Thyroid gland (tissue), 4 donors: ENCODE results near the gene TBCC. TPM values are rescaled to one million over a fixed set of nuclear protein-coding genes. Genes with fewer than 3 reads are reported as not detected.
"Not testable (repeated sequence)": the region's sequence is repeated elsewhere in the genome, so short reads cannot be mapped to it uniquely, and the experiment has no call there.

Experiments
- DNase-seq, 2 donors: peaks; one replicate each; pipeline ENCODE4 v3.0.0-alpha.2; 2019
- H3K27ac ChIP-seq, 3 donors: fragments of 200-600 bp; sonication (generic); 1 replicate in 2 of 3; 2 replicates in 1 of 3; pipeline ENCODE4 v1.5.1; 2016 to 2019; ENCODE audit warnings: mild to moderate bottlenecking in 1 of 3, moderate library complexity in 1 of 3
- H3K27me3 ChIP-seq: fragments of 200-600 bp; sonication (generic); one replicate; pipeline ENCODE4 v1.5.1; 2019
- H3K36me3 ChIP-seq, 2 donors: fragments of 200-600 bp; sonication (generic); one replicate each; pipeline ENCODE4 v1.5.1; 2016 to 2019
- H3K4me1 ChIP-seq, 2 donors: fragments of 200-600 bp; sonication (generic); one replicate each; pipeline ENCODE4 v1.5.1; 2017 to 2019
- H3K4me3 ChIP-seq, 3 donors: fragments of 200-600 bp; sonication (generic); replicated peaks in 1 of 3; 1 replicate in 2 of 3; 2 replicates in 1 of 3; pipeline ENCODE4 v1.5.1; 2016; ENCODE audit warnings: mild to moderate bottlenecking in 1 of 3
- H3K9me3 ChIP-seq: fragments of 200-600 bp; sonication (generic); one replicate; pipeline ENCODE4 v1.5.1; 2017
- POLR2A ChIP-seq, 2 donors: fragments of 450-650 bp; IDR thresholded peaks; one replicate each; pipeline ENCODE4 v1.6.1; 2017; ENCODE audit warnings: antibody characterized with exemption in 2 of 2, mild to moderate bottlenecking in 2 of 2, moderate library complexity in 1 of 2
- WGBS, 2 donors: methylation state at CpG; one replicate each; pipeline ENCODE4 v1.1.5; 2017; 5-methylcytosine and 5-hydroxymethylcytosine counted together
- intact Hi-C: fragments of 100-400 bp; cut with DNase I; formaldehyde crosslinking; loops from one replicate; pipeline ENCODE4 v1.15.1; 2023
- total RNA-seq, 4 donors: library from RNA; depleted of rRNA; stranded (reverse); fragments of >200 nt; gene quantifications; one replicate each; pipeline ENCODE4 v1.2.3, GENCODE V29; 2016
- TF ChIP-seq, protein P1 (sequence below), 6 experiments: fragments of 200-600 bp in 3 of 6; fragments of 450-650 bp in 3 of 6; sonication (generic) in 3 of 6; IDR thresholded peaks; one replicate each; pipeline ENCODE4 v1.5.1; 2016 to 2019; ENCODE audit warnings: antibody characterized with exemption in 6 of 6, mild to moderate bottlenecking in 2 of 6, inconsistent platforms in 1 of 6, moderate library complexity in 1 of 6

TBCC gene
- total RNA-seq, 4 donors from 2014 or later, result 37.2 to 48.9 (median 48.4) TPM

DNA sequence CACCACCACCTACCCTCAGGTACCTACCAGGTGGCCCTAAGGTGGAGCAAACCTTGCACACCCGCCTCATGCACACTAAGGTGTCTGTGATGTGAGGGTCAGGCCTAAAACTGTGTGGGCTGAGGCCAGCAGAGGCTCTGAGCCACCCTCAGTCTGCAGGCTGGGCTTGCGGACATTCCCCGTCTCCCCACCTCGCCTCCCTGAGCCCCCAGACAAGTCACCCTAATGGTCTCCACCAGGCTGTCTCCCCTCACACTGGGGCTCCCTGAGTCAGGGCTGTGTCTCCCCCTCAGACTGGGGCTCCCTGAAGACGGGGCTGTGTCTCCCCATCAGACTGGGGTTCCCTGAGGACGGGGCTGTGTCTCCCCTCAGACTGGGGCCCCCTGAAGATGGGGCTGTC lies 36.0 kb downstream of the TBCC start:
- intact Hi-C loops, result no loop called here
- Histone ChIP-seq H3K9me3 (no peaks in the 10 kb centered on the region), H3K4me3 (no peak overlapping the region), H3K27me3 (no peaks in the 10 kb centered on the region), H3K36me3 (no peaks in the 10 kb centered on the region), H3K4me1 (no peaks in the 10 kb centered on the region), H3K27ac (no peak overlapping the region)
- TF ChIP-seq, protein P1, sequence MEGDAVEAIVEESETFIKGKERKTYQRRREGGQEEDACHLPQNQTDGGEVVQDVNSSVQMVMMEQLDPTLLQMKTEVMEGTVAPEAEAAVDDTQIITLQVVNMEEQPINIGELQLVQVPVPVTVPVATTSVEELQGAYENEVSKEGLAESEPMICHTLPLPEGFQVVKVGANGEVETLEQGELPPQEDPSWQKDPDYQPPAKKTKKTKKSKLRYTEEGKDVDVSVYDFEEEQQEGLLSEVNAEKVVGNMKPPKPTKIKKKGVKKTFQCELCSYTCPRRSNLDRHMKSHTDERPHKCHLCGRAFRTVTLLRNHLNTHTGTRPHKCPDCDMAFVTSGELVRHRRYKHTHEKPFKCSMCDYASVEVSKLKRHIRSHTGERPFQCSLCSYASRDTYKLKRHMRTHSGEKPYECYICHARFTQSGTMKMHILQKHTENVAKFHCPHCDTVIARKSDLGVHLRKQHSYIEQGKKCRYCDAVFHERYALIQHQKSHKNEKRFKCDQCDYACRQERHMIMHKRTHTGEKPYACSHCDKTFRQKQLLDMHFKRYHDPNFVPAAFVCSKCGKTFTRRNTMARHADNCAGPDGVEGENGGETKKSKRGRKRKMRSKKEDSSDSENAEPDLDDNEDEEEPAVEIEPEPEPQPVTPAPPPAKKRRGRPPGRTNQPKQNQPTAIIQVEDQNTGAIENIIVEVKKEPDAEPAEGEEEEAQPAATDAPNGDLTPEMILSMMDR (IDR thresholded peaks at IDR 0.05), result no peak
- no peak for TF ChIP-seq POLR2A (IDR thresholded peaks at IDR 0.05)
- DNase-seq, result no peak
- 91 to 100% methylated on average over 4 to 6 of the region's 6 CpGs for WGBS, 2 donors

DNA sequence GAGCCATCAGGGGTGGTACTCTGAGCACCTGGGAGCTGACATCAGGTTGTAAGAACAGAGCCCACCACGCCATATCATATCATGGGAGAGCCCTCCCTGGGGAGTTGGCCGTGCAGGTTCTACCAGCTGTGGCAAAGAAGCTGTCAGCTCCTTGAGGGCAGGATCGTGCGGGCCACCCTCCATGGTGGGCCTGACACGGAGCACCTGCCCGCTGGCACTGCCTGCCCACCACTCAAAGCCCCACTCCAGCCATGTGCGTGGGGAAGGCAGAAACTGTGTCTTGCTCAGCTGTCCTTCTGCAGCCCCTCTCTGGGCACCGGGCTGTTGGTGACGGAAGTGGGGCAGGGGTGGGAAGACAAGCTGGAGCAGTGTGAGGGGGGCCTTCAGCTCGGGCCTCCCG lies 37.8 kb downstream of the TBCC start:
- intact Hi-C loops, result no loop called here
- no peaks in the 10 kb centered on the region for H3K9me3 ChIP-seq
- 70 to 86% methylated on average over 2 to 10 of the region's 11 CpGs for WGBS, 2 donors
- no peak overlapping the region for H3K4me3 ChIP-seq
- no peak for DNase-seq
- H3K4me1 ChIP-seq, result peaks cover 0 to 6% of the 10 kb centered on the region in 2 donors
- H3K27ac ChIP-seq, result no peak overlapping the region
- no peaks in the 10 kb centered on the region for H3K27me3 ChIP-seq
- TF ChIP-seq POLR2A (IDR thresholded peaks at IDR 0.05), result no peak
- TF ChIP-seq, protein P1 (IDR thresholded peaks at IDR 0.05), result no peak
- H3K36me3 ChIP-seq, result no peaks in the 10 kb centered on the region

DNA sequence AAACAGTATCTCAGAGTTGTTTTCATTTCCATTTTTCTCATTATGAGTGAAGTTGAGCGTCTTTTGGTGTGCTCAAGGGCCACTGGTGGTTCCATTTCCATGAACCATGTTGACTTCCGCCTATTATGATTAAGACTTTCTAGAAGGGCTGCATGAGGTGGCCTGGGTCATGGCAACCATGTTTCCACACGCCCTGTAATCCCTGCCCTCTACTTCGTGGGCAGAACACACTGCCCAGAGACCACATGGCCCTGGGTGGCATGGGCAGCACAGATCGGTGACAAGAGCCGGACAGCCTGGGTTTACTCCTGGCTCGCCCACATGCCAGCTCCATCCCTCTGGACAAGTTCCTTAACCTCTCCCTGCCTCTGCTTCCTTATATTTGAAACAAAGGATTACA lies 38.3 kb downstream of the TBCC start:
- TF ChIP-seq POLR2A (IDR thresholded peaks at IDR 0.05), result no peak
- TF ChIP-seq, protein P1 (IDR thresholded peaks at IDR 0.05), result no peak
- no peak overlapping the region for H3K27ac ChIP-seq
- no peaks in the 10 kb centered on the region for H3K36me3 ChIP-seq
- intact Hi-C loops, result no loop called here
- no peaks in the 10 kb centered on the region for H3K9me3 ChIP-seq
- DNase-seq, result no peak
- no peak overlapping the region for H3K4me3 ChIP-seq
- H3K4me1 ChIP-seq, result peaks cover 0 to 6% of the 10 kb centered on the region in 2 donors
- 87 to 93% methylated on average over 7 of the region's 7 CpGs for WGBS, 2 donors
- no peaks in the 10 kb centered on the region for H3K27me3 ChIP-seq

DNA sequence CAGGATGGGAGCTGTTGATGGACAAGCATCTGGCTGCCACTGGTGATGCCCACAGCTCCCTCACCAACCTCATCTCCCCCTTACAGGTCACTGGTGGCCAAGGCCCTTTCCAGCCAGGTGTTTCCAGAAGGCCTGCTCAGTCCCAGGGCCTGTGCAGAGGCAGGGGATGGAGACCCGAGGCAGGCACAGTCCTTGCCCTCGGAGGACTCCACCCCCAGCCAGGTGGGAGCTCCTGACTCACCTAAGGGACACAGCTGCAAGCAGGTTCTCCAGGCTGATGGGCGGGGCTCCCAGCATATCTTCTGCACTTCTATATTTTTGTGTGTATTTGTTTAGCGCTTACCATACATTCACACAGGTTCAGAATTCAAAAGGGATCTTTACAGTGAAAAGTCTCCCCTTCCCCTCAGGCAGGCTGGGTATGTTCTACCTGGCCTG lies 40.9 kb downstream of the TBCC start:
- H3K27ac ChIP-seq, result no peak overlapping the region
- H3K36me3 ChIP-seq, result no peaks in the 10 kb centered on the region
- H3K27me3 ChIP-seq, result no peaks in the 10 kb centered on the region
- no peaks in the 10 kb centered on the region for H3K9me3 ChIP-seq
- DNase-seq, result no peak
- no peak overlapping the region for H3K4me3 ChIP-seq
- no peak for TF ChIP-seq POLR2A (IDR thresholded peaks at IDR 0.05)
- TF ChIP-seq, protein P1 (IDR thresholded peaks at IDR 0.05), result no peak
- 80 to 90% methylated on average over 3 to 4 of the region's 4 CpGs for WGBS, 2 donors
- intact Hi-C loops, result no loop called here
- H3K4me1 ChIP-seq, result peaks cover 6 to 9% of the 10 kb centered on the region in 2 donors

DNA sequence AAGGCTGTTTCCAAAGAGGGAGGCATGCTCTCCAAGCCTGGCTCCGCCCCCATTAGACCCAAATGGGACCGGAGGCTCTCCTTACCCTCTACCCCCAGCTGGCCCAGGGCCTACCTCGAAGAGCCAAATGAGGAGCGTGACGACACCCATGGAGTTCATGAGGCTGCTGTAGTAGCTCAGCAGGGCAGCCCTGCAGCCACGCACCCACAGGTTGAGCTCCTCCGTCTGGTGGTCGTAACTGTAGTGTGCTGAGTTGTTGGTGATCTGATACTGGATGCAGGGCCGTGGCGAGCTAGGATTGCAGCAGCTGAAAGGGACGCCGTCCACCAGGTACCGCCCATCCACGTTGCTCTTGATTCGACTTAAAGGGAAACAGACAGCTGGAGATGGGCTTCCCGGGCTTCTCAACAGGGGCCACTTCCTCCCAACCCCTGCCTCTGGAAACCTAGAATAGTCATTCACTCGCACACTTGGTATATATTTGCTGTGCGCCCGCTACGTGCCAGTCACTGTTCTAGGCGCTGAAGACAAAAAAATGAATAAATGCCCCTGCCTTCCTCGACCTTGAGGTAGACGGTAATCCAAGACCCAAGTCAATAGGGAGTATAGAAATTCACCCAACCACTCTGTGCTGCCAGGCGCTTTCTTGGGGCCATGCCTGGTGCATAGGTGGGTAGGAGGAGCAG lies 41.5 kb downstream of the TBCC start:
- peaks cover 6 to 9% of the 10 kb centered on the region in 2 donors for H3K4me1 ChIP-seq
- DNase-seq, result no peak
- H3K27me3 ChIP-seq, result no peaks in the 10 kb centered on the region
- peak in 1 of 2 donors; percentile 77 for TF ChIP-seq POLR2A (IDR thresholded peaks at IDR 0.05)
- TF ChIP-seq, protein P1 (IDR thresholded peaks at IDR 0.05), result no peak
- H3K4me3 ChIP-seq, result peak overlapping the region in 1 of 3 donors; percentile 10
- H3K27ac ChIP-seq, result peak overlapping the region in 2 of 3 donors; percentile 31 to 41
- no peaks in the 10 kb centered on the region for H3K36me3 ChIP-seq
- 51 to 57% methylated on average over 24 of the region's 24 CpGs for WGBS, 2 donors
- intact Hi-C loops, result no loop called here
- H3K9me3 ChIP-seq, result no peaks in the 10 kb centered on the region

DNA sequence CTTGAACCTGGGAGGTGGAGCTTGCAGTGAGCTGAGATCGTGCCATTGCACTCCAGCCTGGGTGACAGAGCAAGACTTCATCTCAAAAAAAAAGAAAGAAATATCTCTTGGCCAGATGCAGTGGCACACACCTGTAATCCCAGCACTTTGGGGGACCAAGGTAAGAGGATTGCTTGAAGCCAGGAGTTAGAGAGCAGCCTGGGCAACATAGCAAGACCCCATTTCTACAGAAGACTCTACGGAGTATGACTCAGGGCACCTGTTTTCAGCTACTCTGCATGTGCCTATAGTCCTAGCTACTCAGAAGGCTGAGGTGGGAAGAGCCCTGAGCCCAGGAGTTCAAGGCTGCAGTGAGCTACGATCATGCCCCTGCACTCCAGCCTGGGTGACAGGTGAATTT lies 43.1 kb downstream of the TBCC start:
- H3K27me3 ChIP-seq, H3K9me3 ChIP-seq, H3K4me3 ChIP-seq, DNase-seq, H3K36me3 ChIP-seq, H3K4me1 ChIP-seq, intact Hi-C loops: not testable (repeated sequence)
- peak overlapping the region in 1 of 3 donors; percentile 27 for H3K27ac ChIP-seq
- 88 to 97% methylated on average over 3 of the region's 3 CpGs for WGBS, 2 donors
